ENCODE measurements around the gene RARS1. TPM values are rescaled to one million over a fixed set of nuclear protein-coding genes. Genes with fewer than 3 reads are reported as not detected.

Gene RARS1
- 79.4 and 99.6 TPM in 2 replicates for total RNA-seq

DNA sequence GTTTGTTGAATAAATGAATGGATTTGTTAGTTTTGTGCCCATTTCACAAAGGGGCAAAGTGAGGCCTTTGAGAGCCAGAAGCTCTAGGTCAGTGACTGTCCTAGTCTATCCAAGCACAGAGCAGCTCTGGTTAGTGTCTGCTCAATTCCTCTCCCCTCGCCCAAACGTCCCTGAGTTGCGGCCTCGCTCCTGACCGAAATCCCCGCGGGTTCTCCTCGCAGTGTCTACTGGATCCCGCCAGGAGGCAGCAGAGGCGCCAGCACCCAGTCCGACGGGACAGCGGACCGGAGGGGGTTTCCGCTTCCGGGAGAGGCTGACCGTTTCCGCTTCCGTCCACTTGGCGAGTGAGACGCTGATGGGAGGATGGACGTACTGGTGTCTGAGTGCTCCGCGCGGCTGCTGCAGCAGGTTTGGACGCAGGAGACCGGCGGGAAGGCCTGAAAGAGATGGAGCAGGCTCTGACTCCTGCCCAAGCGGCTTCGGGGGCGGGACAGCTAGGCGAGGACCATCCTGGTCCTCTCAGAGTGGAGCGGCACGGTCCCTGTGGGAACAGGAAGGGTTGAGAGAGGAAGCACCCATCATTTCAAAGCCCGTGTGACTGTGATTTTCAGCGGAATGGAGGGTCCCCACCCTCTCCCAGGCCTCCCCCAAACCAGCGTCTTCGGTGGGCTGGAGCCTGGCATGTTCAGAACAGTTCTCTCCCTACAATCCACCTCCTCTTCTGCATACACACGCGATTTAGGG lies at the start of gene RARS1:
TSS of gene RARS1 (plus strand) at position 336 of the 744 bp plus-strand sequence. CDS start at position 364, 28 bp downstream.

DNA sequence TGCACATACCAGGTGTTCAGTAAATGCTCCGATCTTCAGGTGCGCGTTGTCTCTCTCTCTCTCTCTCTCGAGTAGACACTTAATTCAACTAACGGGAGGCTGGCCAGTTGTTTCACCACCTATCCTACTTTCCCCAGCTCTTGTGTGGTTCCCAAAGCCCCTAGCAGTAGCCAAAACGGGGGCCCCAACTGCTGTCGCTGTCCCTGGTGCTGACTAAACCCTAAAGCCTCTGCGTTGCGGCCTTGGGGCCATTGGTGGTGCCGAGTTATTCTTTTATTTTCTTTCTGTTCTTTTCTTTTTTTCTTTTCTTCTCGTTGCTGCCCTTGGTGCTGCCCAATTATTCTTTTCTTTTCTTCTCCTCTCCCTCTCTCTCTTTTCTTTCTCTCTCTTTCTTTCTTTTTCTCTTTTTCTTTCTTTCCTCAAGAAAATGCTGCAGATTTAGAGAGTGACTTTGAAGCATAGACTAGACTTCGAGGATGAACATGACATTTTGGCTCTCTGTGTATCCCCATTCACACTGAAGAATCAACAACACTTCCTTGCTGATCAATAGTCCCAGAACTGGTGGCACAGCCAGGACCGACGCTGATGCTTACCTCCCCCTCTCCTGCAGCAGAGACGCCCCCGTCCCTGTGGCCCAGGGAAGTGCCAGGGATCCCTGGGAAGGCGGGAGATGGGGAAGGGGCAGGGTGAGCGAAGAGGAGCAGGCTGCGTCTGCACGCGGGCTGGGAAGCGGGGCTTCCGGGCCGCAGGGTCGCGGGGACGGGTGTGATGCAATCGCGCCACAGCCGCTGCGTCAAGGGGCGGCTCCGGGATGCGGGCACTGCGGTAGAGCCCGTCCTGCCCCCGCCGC lies 42.5 kb downstream of the RARS1 start, which contains the start of gene FBLL1:
TSS of gene FBLL1 (plus strand) at position 785 of the 853 bp plus-strand sequence. CDS start 200 bp downstream, outside the sequence.

Other genes starting within 250 kb of the RARS1 start
- gene WWC1, start 194.8 kb upstream of the RARS1 start, total RNA-seq = 3.0 and 4.9 TPM in 2 replicates
- gene FBLL1, start 42.8 kb downstream of the RARS1 start, total RNA-seq = 0.26 TPM in 1 of 2 replicates, not detected in the other
- 19.6 and 28.1 TPM in 2 replicates for gene PANK3, start 92.9 kb downstream of the RARS1 start, total RNA-seq